HPDE6-E6E7 (cell line): ENCODE results near the gene KRT39.
A peak's percentile ranks its signal among the peaks of the same experiment; 100 is the strongest.

Experiments used
- DNase-seq: peaks from one replicate; pipeline ENCODE4 v3.0.0; 2011; ENCODE audit warnings: missing footprints; ENCODE audit errors: extremely low spot score

The KRT39 gene

GRCh38 chr17:40980596-40980995, 13.8 kb upstream of the KRT39 start:
- no peak for DNase-seq

- no peak for DNase-seq
Measured at GRCh38 chr17:40980117-40980516, 13.4 kb upstream of the KRT39 start.

DNA sequence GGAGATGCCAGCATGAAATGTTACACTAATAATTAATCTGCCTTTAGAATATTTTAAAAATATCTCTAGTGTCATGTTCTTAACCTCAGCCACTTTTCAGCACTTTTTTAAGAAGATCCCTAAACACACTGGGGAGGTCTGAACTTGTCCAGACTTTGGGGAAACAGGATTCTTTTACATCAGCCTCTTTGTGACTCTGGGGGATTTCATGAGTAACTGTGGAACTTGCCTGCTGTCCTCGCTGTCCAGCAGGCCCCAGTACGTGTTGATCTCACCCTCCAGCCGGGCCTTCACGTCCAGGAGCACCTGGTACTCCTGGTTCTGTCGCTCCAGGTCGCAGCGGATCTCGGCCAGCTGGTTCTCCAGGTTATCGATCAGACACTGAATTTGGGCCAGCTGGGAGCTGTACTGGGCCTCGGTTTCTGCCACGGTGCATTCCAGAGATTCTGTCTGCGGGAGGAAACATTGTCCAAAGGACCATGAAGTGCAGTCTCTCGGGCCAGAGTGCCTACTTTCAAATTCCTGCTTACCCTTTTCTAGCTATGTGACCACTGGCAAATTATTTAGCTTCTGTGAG, 11.9 kb upstream of the KRT39 start:
- no peak for DNase-seq

DNA sequence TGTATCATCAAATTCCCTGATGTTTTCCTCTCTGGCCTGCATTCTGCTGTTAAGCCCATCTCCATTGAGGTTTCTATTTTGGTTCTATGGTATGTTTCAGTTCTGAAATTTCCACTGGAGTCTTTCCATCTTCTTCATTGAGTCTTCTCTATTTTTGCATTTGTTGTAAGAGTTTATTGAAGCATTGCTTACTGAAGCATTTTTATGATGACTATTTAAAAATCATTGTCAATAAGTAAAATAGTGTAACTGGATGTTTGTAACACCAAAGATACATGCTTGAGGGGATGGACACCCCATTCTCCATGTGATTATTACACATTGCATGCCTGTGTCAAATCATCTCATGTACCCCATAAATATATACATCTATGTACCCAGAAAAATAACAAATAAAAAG, 8.8 kb upstream of the KRT39 start:
- no peak for DNase-seq

- DNase-seq = no peak
Measured at GRCh38 chr17:40974366-40974765, 7.6 kb upstream of the KRT39 start.

- no peak for DNase-seq
Measured at GRCh38 chr17:40967582-40967981, 834 bp upstream of the KRT39 start.

DNA sequence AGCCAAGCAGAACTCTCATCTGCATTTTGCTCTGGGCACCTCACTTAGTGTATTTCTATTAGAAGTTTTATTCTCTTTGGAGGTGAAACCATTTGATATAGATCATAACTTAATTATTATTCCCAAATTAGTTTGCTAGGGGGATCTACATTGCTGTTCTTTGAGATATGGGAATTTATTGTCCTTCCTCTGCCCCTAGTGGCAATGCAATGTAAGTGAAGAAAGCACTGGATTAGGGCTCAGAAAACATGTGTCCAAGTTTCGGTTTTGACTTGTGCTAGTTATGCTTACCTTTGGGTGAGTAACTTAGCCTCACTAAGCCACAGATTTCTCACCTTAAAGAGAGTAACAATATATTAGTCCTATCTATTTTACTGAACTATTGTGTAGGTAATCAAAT, 2.9 kb downstream of the KRT39 start:
- no peak for DNase-seq

- DNase-seq = no peak
Measured at GRCh38 chr17:40962059-40962561, 4.6 kb downstream of the KRT39 start.

DNA sequence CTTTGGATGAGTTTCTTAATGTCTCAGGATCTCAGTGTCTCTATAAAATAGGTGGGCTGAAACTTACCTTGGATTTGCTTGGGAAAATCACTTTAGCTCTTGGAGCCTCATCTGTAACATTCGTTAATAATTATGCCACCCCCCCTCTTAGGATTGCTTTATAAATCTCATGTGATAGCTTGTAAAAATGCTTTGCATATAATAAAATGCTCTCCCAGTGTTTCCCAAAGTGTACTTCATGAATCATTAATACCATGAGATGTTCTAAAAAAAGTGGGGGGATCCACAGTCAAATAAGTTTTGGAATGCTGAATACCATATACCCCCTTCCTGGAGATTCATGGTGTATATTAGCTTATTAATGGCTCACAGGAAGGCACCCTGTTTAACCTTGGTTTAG, 5.2 kb downstream of the KRT39 start:
- DNase-seq = no peak

DNA sequence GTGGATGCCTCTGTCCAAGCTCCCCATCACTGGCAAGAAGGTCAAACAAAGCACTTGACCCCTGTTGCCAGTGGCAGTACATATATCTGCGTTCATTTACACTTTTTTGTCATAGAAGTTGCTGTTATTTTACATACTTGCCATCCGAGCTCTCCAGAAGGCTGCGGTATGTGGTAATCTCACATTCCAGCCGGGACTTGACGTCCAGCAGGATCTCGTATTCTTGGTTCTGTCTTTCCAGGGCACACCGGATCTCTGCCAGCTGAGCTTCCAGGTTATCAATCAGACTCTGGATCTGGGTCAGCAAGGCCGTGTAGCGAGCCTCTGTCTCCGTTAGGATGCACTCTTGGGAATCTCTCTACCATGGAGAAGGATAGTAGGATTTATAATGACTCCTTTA, 6.6 kb downstream of the KRT39 start:
- DNase-seq = no peak

GRCh38 chr17:40958086-40958953, 8.4 kb downstream of the KRT39 start:
- peak; percentile 42 for DNase-seq

GRCh38 chr17:40956401-40957254, 10.1 kb downstream of the KRT39 start:
- peak; percentile 58 for DNase-seq

GRCh38 chr17:40953881-40954280, 12.9 kb downstream of the KRT39 start:
- DNase-seq = peak; percentile 79

GRCh38 chr17:40952661-40953060, 14.1 kb downstream of the KRT39 start:
- peak; percentile 22 for DNase-seq

DNA sequence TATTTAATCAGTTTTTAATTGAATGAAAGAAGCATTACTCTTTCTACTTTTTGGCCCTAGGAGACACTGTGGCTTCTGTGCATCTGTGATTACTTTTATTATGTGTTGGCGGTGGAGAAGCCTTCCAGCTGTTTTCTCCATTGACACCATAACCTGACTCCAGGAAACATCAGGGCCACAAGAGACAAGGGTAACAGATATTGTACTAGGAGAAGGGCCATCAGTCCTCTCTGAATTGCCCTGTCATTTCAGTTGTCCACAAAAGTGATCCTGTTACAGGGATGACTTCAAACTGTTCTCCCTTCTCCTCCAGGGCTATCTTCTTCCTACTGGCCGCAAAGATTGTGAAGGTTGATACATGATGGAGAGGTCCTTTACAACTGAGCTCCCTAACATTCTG, 14.6 kb downstream of the KRT39 start:
- DNase-seq = no peak

- DNase-seq = no peak
Measured at GRCh38 chr17:40951011-40951622, 15.6 kb downstream of the KRT39 start.

- no peak for DNase-seq
Measured at GRCh38 chr17:40950176-40950575, 16.6 kb downstream of the KRT39 start.

DNA sequence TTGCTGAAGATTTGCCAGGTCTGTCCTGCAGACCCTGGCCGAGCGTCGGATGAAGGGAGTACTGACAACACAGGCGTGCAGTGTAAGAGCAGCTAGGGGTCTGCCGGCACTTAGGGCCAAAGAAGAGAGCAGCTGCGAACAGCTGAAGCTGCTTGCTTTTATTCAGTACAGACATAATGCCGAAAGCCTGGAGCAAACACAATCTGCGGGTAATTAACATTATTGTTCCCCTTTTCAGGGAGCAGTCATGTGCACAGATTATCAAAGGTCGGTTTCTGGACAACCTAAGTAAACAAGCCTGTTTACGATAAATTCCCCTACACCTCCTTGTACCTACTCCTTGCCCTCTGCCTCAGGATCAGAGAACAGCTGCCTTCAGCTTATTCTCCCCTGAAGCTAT, 17.3 kb downstream of the KRT39 start:
- DNase-seq = no peak

- DNase-seq = no peak
Measured at GRCh38 chr17:40947929-40948328, 18.8 kb downstream of the KRT39 start.

GRCh38 chr17:40945414-40945813, 21.3 kb downstream of the KRT39 start:
- DNase-seq = no peak

DNA sequence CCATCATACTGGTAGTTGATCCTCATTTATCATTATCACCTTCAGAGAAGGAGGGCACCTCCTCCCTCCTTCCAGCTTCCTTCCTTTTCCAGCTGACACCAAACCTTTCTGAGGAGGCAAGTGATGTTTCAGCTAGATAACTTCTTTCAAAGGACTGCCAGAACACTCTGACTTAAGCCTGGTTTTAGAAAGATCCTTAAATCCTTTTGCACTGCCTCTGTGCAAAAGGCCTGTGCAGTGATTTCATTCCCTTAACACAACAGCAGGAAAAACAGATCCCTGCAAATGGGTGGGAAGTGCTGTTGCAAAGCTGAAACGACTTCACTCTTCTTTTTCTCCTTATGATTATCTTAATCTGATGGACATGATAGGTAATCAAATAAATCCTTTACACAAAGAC, 22.2 kb downstream of the KRT39 start:
- DNase-seq = no peak

GRCh38 chr17:40942553-40942952, 24.2 kb downstream of the KRT39 start:
- DNase-seq = no peak
